Measurements from ENCODE around the gene NDUFS4.
"Not testable (repeated sequence)": the region's sequence is repeated elsewhere in the genome, so short reads cannot be mapped to it uniquely, and the experiment has no call there.

NDUFS4 gene

DNA sequence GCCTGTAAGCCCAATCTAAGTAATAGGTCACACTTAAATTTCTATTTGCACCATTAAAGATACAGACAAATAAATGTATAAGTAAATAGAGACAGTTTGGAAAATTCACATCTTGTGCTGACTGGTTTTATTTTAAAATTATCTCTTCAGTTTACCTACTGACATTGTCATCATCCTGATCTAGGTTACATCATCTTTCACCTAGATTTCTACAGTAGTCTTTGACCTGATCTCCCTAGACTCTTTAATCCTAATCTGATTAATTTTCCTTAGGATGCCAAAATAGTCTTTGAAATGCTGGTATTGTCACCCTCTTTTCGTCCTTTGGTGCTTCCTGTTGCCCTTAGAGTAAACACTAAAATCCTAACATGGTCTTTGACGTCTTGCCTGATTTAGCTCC lies 43.9 kb downstream of the NDUFS4 start:
- no peak overlapping the region for H3K4me3 ChIP-seq (ENCODE audit: low read depth, low read length)
- DNase-seq (ENCODE audit: low read depth): no peak
- TF ChIP-seq, protein P1, sequence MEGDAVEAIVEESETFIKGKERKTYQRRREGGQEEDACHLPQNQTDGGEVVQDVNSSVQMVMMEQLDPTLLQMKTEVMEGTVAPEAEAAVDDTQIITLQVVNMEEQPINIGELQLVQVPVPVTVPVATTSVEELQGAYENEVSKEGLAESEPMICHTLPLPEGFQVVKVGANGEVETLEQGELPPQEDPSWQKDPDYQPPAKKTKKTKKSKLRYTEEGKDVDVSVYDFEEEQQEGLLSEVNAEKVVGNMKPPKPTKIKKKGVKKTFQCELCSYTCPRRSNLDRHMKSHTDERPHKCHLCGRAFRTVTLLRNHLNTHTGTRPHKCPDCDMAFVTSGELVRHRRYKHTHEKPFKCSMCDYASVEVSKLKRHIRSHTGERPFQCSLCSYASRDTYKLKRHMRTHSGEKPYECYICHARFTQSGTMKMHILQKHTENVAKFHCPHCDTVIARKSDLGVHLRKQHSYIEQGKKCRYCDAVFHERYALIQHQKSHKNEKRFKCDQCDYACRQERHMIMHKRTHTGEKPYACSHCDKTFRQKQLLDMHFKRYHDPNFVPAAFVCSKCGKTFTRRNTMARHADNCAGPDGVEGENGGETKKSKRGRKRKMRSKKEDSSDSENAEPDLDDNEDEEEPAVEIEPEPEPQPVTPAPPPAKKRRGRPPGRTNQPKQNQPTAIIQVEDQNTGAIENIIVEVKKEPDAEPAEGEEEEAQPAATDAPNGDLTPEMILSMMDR (IDR thresholded peaks at IDR 0.05; ENCODE audit: control insufficient read depth, extremely low read depth, insufficient read depth): no peak

DNA sequence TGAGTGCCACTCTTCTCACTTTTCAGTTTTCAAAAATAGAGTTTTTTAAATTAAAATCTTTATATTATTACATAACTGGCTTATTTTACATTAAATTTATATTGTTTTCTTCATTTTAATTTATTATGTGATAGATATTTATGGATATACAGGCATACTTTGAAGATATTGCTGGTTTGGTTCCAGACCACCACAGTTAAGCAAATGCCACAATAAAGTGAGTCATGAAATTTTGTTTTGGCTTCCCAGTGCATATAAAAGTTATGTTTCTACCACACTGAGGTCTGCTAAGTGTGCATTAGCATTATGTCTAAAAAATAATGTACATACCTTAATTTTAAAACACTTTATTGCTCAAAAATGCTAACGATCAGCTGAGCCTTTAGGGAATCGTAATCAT lies 47.4 kb downstream of the NDUFS4 start:
- DNase-seq (ENCODE audit: low read depth): no peak
- H3K4me3 ChIP-seq (ENCODE audit: low read depth, low read length): no peak overlapping the region
- TF ChIP-seq, protein P1 (IDR thresholded peaks at IDR 0.05; ENCODE audit: control insufficient read depth, extremely low read depth, insufficient read depth): no peak

DNA sequence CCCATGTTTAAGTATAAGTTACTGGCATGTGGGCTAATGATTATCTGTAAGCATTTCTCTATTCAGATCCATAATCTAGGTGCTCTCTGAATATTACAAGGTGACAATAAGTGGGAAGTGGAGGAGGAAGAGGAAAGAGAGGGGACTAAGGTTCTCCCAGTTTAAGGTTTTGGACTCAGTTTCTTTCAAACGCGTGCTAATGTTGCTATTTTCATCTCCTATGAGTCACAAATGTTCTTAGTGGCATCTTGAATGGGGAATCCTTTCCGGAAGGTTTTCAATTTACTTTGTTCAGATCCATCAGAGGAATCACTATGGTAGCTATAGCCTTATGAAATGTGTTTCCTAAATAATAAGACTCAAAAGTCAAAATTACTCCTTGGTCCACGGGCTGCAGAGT lies 48.5 kb downstream of the NDUFS4 start:
- not testable (repeated sequence) for DNase-seq (ENCODE audit: low read depth); H3K4me3 ChIP-seq (ENCODE audit: low read depth, low read length)

DNA sequence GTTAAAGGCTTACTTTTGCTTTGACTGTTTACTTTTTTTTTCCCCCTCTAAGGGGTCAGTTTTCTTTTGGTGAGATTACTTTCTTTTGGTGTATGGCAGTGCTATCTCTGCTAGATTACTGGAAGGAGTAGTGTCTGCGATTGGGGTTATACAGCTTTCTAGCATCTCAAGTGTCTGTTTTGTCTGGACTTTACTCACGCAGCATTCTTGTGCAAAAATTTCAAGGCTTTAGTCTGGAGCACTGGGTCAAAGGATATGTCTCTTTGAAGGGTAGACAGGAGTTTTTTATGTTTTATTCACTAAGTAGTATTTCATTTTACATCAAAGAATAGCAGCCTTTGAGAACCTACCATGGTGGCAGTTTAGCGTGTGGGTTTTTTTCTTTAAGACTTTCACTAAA lies 52.6 kb downstream of the NDUFS4 start:
- TF ChIP-seq, protein P1 (IDR thresholded peaks at IDR 0.05; ENCODE audit: control insufficient read depth, extremely low read depth, insufficient read depth): no peak
- no peak overlapping the region for H3K4me3 ChIP-seq (ENCODE audit: low read depth, low read length)
- DNase-seq (ENCODE audit: low read depth): no peak

DNA sequence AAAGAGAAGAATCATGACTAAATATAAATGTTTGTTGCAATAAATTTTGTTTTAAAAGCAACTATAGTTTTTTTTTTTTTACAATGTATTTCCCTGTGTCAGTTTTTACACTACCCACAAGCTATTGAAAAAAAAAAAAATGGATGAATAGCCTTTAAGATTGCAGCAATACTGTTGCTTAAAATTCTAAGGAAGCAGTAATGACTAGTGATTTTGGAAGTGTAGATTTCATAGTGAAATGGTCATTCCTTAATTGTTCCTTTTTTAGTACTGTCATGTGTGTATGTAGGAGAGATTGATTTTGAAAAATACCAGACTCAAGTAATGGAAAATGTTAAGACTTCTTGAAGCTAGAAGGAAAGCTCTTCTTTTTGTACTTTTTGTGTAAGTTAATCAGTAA lies 53.1 kb downstream of the NDUFS4 start:
- TF ChIP-seq, protein P1 (IDR thresholded peaks at IDR 0.05; ENCODE audit: control insufficient read depth, extremely low read depth, insufficient read depth): no peak
- H3K4me3 ChIP-seq (ENCODE audit: low read depth, low read length): no peak overlapping the region
- no peak for DNase-seq (ENCODE audit: low read depth)

DNA sequence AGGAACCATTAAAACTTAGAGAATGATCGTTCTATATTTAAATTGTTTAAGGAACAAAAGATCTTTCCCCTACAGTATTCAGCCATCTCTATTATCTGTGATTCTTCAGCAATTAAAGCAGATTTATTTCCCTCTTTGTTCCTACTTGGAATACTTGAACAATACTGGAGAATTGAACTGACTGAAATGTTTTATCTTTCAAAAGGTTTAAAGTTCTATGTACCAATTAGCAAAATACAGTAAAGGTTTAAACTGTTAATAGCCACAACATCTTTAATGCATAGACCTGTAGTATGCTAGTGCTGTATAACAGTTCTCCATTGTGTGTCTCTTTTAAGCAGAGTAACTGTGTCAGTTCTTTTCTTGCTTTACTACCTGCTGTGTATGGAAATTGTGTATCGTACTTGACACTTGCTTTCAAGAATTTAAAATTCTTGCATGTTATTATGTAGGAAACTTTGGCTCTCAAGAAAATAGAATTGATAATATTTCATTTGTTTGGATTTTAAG lies 54.0 kb downstream of the NDUFS4 start:
- no peak overlapping the region for H3K4me3 ChIP-seq (ENCODE audit: low read depth, low read length)
- TF ChIP-seq, protein P1 (IDR thresholded peaks at IDR 0.05; ENCODE audit: control insufficient read depth, extremely low read depth, insufficient read depth): no peak
- no peak for DNase-seq (ENCODE audit: low read depth)

DNA sequence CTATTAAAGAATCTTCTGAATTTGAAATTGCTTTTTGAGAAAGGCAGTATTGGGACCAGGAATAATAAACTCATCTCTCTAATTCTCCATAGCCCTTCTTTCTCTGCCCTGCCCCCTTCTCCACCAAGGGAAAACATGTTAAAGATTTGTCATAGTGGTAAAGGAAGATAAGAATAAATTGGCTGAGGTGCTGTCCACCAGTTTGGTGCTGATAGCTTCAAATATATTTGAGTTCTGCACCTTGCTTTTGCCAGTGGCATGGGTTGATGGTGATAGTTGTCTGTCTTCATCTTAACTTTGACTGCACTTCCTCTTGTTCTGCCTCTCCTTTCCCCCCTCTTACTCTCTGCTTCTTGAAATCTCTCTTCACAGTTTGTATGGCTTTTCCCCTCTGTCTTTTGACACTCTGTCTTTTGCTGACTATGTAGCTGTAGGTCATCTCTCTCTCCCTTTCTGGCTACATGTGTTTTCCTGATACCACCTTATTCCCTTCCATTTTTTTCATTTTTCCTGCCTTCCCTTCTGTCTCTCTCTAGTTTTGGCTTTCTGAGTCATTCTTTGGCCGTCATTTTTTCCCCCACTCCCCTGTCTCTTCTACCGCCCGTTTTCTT lies 56.6 kb downstream of the NDUFS4 start:
- TF ChIP-seq, protein P1 (IDR thresholded peaks at IDR 0.05; ENCODE audit: control insufficient read depth, extremely low read depth, insufficient read depth): no peak
- H3K4me3 ChIP-seq (ENCODE audit: low read depth, low read length): no peak overlapping the region
- no peak for DNase-seq (ENCODE audit: low read depth)
